Measurements from ENCODE around the gene CUBN. TPM values are rescaled to one million over a fixed set of nuclear protein-coding genes. Genes with fewer than 3 reads are reported as not detected.

Gene CUBN
- 2.5 and 2.8 TPM in 2 replicates for total RNA-seq

DNA sequence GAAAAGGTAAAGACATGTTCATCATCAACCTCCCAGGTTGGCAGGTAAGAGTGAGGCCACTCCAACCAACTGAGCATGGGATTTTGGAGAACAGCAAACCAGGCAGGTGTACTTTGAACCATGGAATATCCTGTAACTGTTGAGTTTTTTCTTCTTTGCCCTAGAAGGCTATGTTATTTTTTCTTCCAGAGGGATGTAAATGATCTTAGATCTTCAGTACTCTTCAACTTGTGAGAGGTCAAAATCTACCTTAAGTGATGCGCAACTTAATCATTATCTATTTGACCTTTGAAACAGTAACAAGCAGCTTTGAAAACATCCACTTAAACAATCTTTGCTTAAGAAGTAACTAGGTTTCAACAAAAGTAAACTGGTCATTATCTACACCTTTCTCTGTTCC is at the start of gene CUBN:
TSS of gene CUBN (minus strand) at position 71 of the 400 bp plus-strand sequence. CDS start at position 25, 46 bp downstream.
- intact Hi-C loops (cut with micrococcal nuclease) = no loop called here
- CTCF ChIA-PET = no interaction called here
- DNase-seq (no peak), ATAC-seq (ENCODE audit: low read depth) (no peak)
- Mint-ChIP-seq H3K9me3 (no peaks in the 10 kb centered on the region), H3K4me1 (no peaks in the 10 kb centered on the region), H3K27me3 (peaks cover 8% of the 10 kb centered on the region), H3K27ac (no peak within 1 kb of the TSS), H3K4me3 (no peak within 1 kb of the TSS), H3K36me3 (ENCODE audit: low read depth) (no peaks in the 10 kb centered on the region)
- POLR2A ChIA-PET = no interaction called here
- TF ChIP-seq, protein P1, sequence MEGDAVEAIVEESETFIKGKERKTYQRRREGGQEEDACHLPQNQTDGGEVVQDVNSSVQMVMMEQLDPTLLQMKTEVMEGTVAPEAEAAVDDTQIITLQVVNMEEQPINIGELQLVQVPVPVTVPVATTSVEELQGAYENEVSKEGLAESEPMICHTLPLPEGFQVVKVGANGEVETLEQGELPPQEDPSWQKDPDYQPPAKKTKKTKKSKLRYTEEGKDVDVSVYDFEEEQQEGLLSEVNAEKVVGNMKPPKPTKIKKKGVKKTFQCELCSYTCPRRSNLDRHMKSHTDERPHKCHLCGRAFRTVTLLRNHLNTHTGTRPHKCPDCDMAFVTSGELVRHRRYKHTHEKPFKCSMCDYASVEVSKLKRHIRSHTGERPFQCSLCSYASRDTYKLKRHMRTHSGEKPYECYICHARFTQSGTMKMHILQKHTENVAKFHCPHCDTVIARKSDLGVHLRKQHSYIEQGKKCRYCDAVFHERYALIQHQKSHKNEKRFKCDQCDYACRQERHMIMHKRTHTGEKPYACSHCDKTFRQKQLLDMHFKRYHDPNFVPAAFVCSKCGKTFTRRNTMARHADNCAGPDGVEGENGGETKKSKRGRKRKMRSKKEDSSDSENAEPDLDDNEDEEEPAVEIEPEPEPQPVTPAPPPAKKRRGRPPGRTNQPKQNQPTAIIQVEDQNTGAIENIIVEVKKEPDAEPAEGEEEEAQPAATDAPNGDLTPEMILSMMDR (IDR thresholded peaks at IDR 0.05) = no peak

DNA sequence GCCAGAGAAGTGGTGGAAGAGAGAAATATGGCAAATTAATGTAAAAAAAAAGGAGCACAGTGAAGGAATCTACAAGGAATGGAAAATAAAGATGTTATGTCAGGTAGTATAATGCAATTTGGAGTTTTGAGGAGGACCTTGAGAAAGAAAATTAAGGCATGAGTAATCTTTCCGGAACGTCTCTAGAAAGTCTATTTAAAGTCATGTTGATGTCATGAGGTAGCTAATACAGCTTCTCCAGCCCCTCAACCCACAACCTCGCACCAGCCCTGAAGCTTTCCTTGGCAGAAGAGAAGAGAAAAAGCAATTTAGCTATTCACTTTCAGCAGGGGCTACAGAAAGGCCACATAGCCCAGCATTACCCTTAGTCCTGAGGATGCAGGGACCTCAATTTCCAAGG is 49.4 kb upstream of the CUBN start:
- intact Hi-C loops (cut with micrococcal nuclease) = no loop called here

DNA sequence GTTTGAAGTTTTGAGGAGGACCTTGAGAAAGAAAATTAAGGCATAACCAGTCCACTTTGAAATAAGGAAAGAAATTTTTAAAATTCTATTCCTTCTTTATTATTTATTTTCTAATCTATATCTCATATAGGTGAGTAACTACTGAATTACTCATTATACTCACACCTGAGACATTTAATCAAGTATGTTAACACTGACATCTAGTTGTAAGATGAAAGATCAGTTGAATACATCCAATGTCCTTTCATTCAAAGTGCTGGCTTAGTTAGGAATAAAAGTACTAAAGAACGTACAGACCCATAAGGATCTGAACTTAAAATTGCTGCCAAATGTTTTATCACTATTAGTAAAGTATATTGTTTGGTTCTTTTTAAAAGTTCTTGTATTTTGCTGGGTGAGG is 48.4 kb upstream of the CUBN start:
- H3K4me3 Mint-ChIP-seq = no peak overlapping the region
- ATAC-seq (ENCODE audit: low read depth) (no peak), DNase-seq (no peak)
- TF ChIP-seq, protein P1 (IDR thresholded peaks at IDR 0.05) = no peak
- peaks cover 7% of the 10 kb centered on the region for H3K4me1 Mint-ChIP-seq
- H3K36me3 Mint-ChIP-seq (ENCODE audit: low read depth) = peaks cover 5% of the 10 kb centered on the region
- intact Hi-C loops (cut with micrococcal nuclease) = no loop called here
- ChIA-PET CTCF (no interaction called here), POLR2A (interaction anchor here (0.7 kb wide), 1 partner anchor 14 kb away, joined by 3 read pairs; no protein-coding TSS in a partner anchor)
- H3K27ac Mint-ChIP-seq = no peak overlapping the region
- H3K9me3 Mint-ChIP-seq = no peaks in the 10 kb centered on the region
- no peaks in the 10 kb centered on the region for H3K27me3 Mint-ChIP-seq

More for the DNA sequence above, 49.4 kb upstream of the CUBN start:
- peaks cover 13% of the 10 kb centered on the region for H3K4me1 Mint-ChIP-seq
- no peak for DNase-seq
- H3K27me3 Mint-ChIP-seq = no peaks in the 10 kb centered on the region
- POLR2A ChIA-PET = interaction anchor here (0.6 kb wide), 2 partner anchors 10 to 27 kb away, joined by 5 to 10 read pairs; no protein-coding TSS in a partner anchor
- CTCF ChIA-PET = no interaction called here
- H3K36me3 Mint-ChIP-seq (ENCODE audit: low read depth) = peaks cover 2% of the 10 kb centered on the region
- ATAC-seq (ENCODE audit: low read depth) = no peak
- H3K4me3 Mint-ChIP-seq = no peak overlapping the region
- H3K27ac Mint-ChIP-seq = no peak overlapping the region
- H3K9me3 Mint-ChIP-seq = no peaks in the 10 kb centered on the region
- TF ChIP-seq, protein P1 (IDR thresholded peaks at IDR 0.05) = no peak

DNA sequence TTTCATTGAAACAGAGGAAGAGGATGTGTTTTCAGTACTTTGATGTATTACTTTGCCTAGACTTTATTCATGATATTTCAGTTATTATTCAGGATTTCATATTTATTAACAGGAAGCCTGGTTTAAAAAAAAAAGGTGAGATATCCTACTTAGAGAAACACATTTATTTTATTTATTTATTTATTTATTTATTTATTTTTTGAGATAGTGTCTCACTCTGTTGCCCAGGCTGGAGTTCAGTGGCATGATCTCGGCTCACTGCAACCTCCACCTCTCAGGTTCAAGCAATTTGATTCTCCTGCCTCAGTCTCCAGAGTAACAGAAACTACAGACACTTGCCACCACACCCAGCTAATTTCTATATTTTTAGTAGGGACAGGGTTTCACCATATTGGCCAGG is 47.4 kb upstream of the CUBN start:
- no peak overlapping the region for H3K27ac Mint-ChIP-seq
- CTCF ChIA-PET = no interaction called here
- no peaks in the 10 kb centered on the region for H3K9me3 Mint-ChIP-seq
- no peaks in the 10 kb centered on the region for H3K27me3 Mint-ChIP-seq
- no peak for DNase-seq
- no peak overlapping the region for H3K4me3 Mint-ChIP-seq
- peaks cover 5% of the 10 kb centered on the region for H3K36me3 Mint-ChIP-seq (ENCODE audit: low read depth)
- peaks cover 7% of the 10 kb centered on the region for H3K4me1 Mint-ChIP-seq
- intact Hi-C loops (cut with micrococcal nuclease) = no loop called here
- POLR2A ChIA-PET = interaction anchor here (2.1 kb wide), 1 partner anchor 53 kb away, joined by 5 read pairs; no protein-coding TSS in a partner anchor
- TF ChIP-seq, protein P1 (IDR thresholded peaks at IDR 0.05) = no peak
- no peak for ATAC-seq (ENCODE audit: low read depth)

DNA sequence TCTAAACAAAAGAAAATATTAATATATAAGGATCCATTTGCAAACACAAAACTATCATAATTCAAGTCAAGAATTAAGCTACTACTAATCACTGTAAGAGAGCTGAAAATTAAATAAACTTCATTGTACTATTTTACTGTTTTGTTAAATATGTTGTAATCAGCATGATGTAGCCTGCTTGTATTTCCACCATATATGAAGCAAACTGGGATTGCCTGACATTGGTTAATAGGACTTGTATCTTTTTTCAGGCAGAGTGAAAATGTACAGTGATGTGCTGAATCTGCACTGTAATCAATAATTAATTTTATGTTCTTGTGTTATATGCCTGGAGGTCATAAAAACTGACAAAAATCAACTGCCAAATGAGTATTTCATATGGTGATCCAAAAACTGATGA is 46.5 kb upstream of the CUBN start:
- H3K27ac Mint-ChIP-seq = no peak overlapping the region
- ATAC-seq (ENCODE audit: low read depth) = no peak
- POLR2A ChIA-PET = interaction anchor here (2.1 kb wide), 1 partner anchor 54 kb away, joined by 5 read pairs; no protein-coding TSS in a partner anchor

More for the DNA sequence above, 46.5 kb upstream of the CUBN start:
- Mint-ChIP-seq H3K9me3 (no peaks in the 10 kb centered on the region), H3K4me1 (peaks cover 7% of the 10 kb centered on the region), H3K27me3 (no peaks in the 10 kb centered on the region), H3K36me3 (ENCODE audit: low read depth) (peaks cover 13% of the 10 kb centered on the region), H3K4me3 (no peak overlapping the region)
- TF ChIP-seq, protein P1 (IDR thresholded peaks at IDR 0.05) = no peak
- no peak for DNase-seq
- intact Hi-C loops (cut with micrococcal nuclease) = no loop called here
- CTCF ChIA-PET = interaction anchor here (1.5 kb wide), 1 partner anchor 54 kb away, joined by 8 read pairs; no protein-coding TSS in a partner anchor

Data from activated B cell treated with CpG ODN at 0.5 μM for 24 hours (primary cell).